ENCODE results near the gene ORAI2. TPM values are rescaled to one million over a fixed set of nuclear protein-coding genes. Genes with fewer than 3 reads are reported as not detected.

Gene ORAI2
- total and polyA plus RNA-seq, 2 of the 8 experiments (the other 6 are each of a cell fraction or from before 2014, with no cell fraction given): 20.7 to 35.2 TPM

GRCh38 chr7:102464577-102465280 lies 31.4 kb downstream of the ORAI2 start, which contains the start of the genes ALKBH4 and LRWD1 (continued):
- TF ChIP-seq CTCF (IDR thresholded peaks at IDR 0.05; ENCODE audit: control extremely low read depth in 1 of 3, insufficient read depth in 1 of 3, low read depth in 1 of 3, low read length in 3 of 3) (peak in 2 of 3 experiments; percentile 7 to 20; a peak in 3 of 4 replicates), TEAD4 (IDR thresholded peaks at IDR 0.05; ENCODE audit: low read depth, low read length) (no peak; the same call in 1 of the 2 replicates), TAF7 (optimal IDR thresholded peaks at IDR 0.05; ENCODE audit: borderline replicate concordance, low read depth, low read length) (peak; percentile 42), CHD7 (IDR thresholded peaks at IDR 0.05; ENCODE audit: insufficient replicate concordance, low read length) (no peak), RAD21 (IDR thresholded peaks at IDR 0.05 in 1 of 2, conservative IDR thresholded peaks at IDR 0.05 in 1 of 2; ENCODE audit: low read depth in 2 of 2, low read length in 2 of 2) (peak in 1 of 2 experiments; percentile 0; a peak in 2 of 4 replicates)
- TF ChIP-seq, protein P1, sequence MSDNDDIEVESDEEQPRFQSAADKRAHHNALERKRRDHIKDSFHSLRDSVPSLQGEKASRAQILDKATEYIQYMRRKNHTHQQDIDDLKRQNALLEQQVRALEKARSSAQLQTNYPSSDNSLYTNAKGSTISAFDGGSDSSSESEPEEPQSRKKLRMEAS (IDR thresholded peaks at IDR 0.05): peak; percentile 84
